K562 (cell line): ENCODE measurements around the gene C12orf42. TPM values are rescaled to one million over a fixed set of nuclear protein-coding genes. Genes with fewer than 3 reads are reported as not detected.

Experiments used
- ATAC-seq: fragments of 200-7000 bp; cut with Tn5 transposase; 3 replicates; pipeline ENCODE4 v1.9.1; 2020; ENCODE audit warnings: moderate library complexity
- BruUV-seq: library from RNA; stranded (reverse); fragments of 400-500 nt; replicated peaks from 2 replicates; lab custom pipeline; 2021; lab: Mats Ljungman, UMichigan
- CTCF ChIA-PET: fragments of 300-600 bp; formaldehyde crosslinking; extraction: SDS; loops from one replicate; lab custom pipeline; 2021; ENCODE audit warnings: low intra/inter-chr PET ratio; lab: Yijun Ruan, JAX
- POLR2A ChIA-PET: fragments of 300-600, 350-650 bp; sonication (Branson Sonifier 250); formaldehyde crosslinking; extraction: SDS; loops from one replicate; lab custom pipeline; 2021; ENCODE audit warnings: antibody characterized with exemption, inconsistent platforms; lab: Yijun Ruan, JAX
- DNase-seq, 4 experiments: peaks; one replicate each; pipeline versions ENCODE4 v3.0.0 to v3.0.0-alpha.2; 2011 to 2018; ENCODE audit warnings: low spot score in 3 of 4, mixed read lengths in 3 of 4; ENCODE audit errors: extremely low read depth in 1 of 4
- FAIRE-seq: peaks from 2 replicates; lab custom pipeline; 2011; peaks lifted over from hg19 to GRCh38; lab: Jason Lieb, UNC
- H2AFZ ChIP-seq: 2 replicates; pipeline ENCODE4 v1.6.0; 2011; ENCODE audit warnings: low read depth, low read length, control low read depth, inconsistent platforms
- H3K27ac ChIP-seq: fragments of 200-600 bp; 3 replicates; pipeline ENCODE4 v1.8.0; 2011; ENCODE audit warnings: low read depth, mild to moderate bottlenecking, control low read depth, inconsistent platforms, low read length, moderate library complexity, mixed read lengths; ENCODE audit errors: extremely low read depth
- H3K27me3 ChIP-seq, 2 experiments: fragments of 300-600 bp in 1 of 2; 2 replicates in 1 of 2; 3 replicates in 1 of 2; pipeline versions ENCODE4 v1.6.0 to v1.8.0; 2011; ENCODE audit warnings: inconsistent platforms in 2 of 2, low read length in 2 of 2, mild to moderate bottlenecking in 1 of 2, mixed read lengths in 1 of 2, moderate library complexity in 1 of 2; ENCODE audit not compliant: control insufficient read depth in 2 of 2, insufficient read depth in 2 of 2
- H3K36me3 ChIP-seq: fragments of 300-600 bp; 3 replicates; pipeline ENCODE4 v1.8.0; 2011; ENCODE audit warnings: mild to moderate bottlenecking, low read length, inconsistent platforms; ENCODE audit not compliant: control insufficient read depth, insufficient read depth
- H3K4me1 ChIP-seq, 2 experiments: fragments of 200-600 bp in 1 of 2; replicated peaks in 1 of 2; 2 replicates in 1 of 2; 3 replicates in 1 of 2; pipeline versions ENCODE4 v1.5.1 to v1.8.0; 2011; ENCODE audit warnings: inconsistent platforms in 2 of 2, low read length in 2 of 2, mild to moderate bottlenecking in 1 of 2, mixed read lengths in 1 of 2, moderate library complexity in 1 of 2; ENCODE audit not compliant: control insufficient read depth in 2 of 2, insufficient read depth in 2 of 2
- H3K4me2 ChIP-seq: 2 replicates; pipeline ENCODE4 v1.6.1; 2011; ENCODE audit warnings: low read length, control low read depth, inconsistent platforms, mixed read lengths; ENCODE audit not compliant: insufficient read depth
- H3K4me3 ChIP-seq: fragments of 200-600 bp; sonication (generic), shearing (Covaris generic); 2 replicates; pipeline ENCODE4 v1.5.1; 2016; ENCODE audit warnings: control low read depth, inconsistent platforms
- H3K79me2 ChIP-seq: fragments of 200-600 bp; 3 replicates; pipeline ENCODE4 v1.8.0; 2011; ENCODE audit warnings: low read length, inconsistent platforms; ENCODE audit not compliant: control insufficient read depth, insufficient read depth
- H3K9ac ChIP-seq, 2 experiments: 2 replicates each; pipeline versions ENCODE4 v1.6.0 to v1.6.1; 2011; ENCODE audit warnings: low read depth in 2 of 2, low read length in 2 of 2, control low read depth in 1 of 2, inconsistent platforms in 1 of 2, mild to moderate bottlenecking in 1 of 2, mixed read lengths in 1 of 2; ENCODE audit not compliant: insufficient read depth in 1 of 2
- H3K9me1 ChIP-seq: one replicate; pipeline ENCODE4 v1.6.0; 2011; ENCODE audit warnings: inconsistent platforms, mild to moderate bottlenecking, low read length, moderate library complexity; ENCODE audit not compliant: control insufficient read depth, insufficient read depth
- H3K9me3 ChIP-seq: replicated peaks from 2 replicates; pipeline ENCODE4 v1.5.1; 2011; ENCODE audit warnings: low read depth, low read length, inconsistent platforms; ENCODE audit not compliant: control insufficient read depth, insufficient read depth
- H4K20me1 ChIP-seq: replicated peaks from 2 replicates; pipeline ENCODE4 v1.6.1; 2011; ENCODE audit warnings: low read length, inconsistent platforms, mixed read lengths; ENCODE audit not compliant: control insufficient read depth, insufficient read depth
- BDP1 ChIP-seq: IDR thresholded peaks from 3 replicates; pipeline ENCODE4 v1.6.1; 2011; ENCODE audit not compliant: insufficient read length, insufficient read depth
- HDAC2 ChIP-seq: fragments of 450-650 bp; IDR thresholded peaks from 2 replicates; pipeline ENCODE4 v1.6.1; 2016; ENCODE audit warnings: mild to moderate bottlenecking
- HNRNPH1 ChIP-seq: fragments of 200-400 bp; formaldehyde crosslinking; optimal IDR thresholded peaks from 2 replicates; pipeline ENCODE3; 2017; ENCODE audit warnings: low read depth, mild to moderate bottlenecking, low read length, moderate library complexity
- ILF3 ChIP-seq: fragments of 450-650 bp; IDR thresholded peaks from 2 replicates; pipeline ENCODE4 v1.6.1; 2018; ENCODE audit warnings: antibody characterized with exemption, mild to moderate bottlenecking, moderate library complexity, borderline replicate concordance
- MECOM ChIP-seq: fragments of 250-450 bp; sonication (Bioruptor Pico); IDR thresholded peaks from 2 replicates; pipeline ENCODE4 v1.8.0; 2022; ENCODE audit warnings: inconsistent platforms
- NR2C1 ChIP-seq, 2 experiments: fragments of 450-650 bp; IDR thresholded peaks; 2 replicates each; pipeline ENCODE4 v1.6.1; 2017; ENCODE audit warnings: mild to moderate bottlenecking in 2 of 2, antibody characterized with exemption in 1 of 2, inconsistent platforms in 1 of 2, missing compliant biosample characterization in 1 of 2, missing genetic modification characterization in 1 of 2
- PHF20 ChIP-seq: fragments of 450-650 bp; IDR thresholded peaks from 2 replicates; pipeline ENCODE4 v1.6.1; 2018; ENCODE audit not compliant: partially characterized antibody
- ZBED1 ChIP-seq: IDR thresholded peaks from 2 replicates; pipeline ENCODE4 v1.6.1; 2014
- ZNF124 ChIP-seq: sonication (generic); formaldehyde crosslinking; IDR thresholded peaks from 2 replicates; pipeline ENCODE4 v1.8.1; 2022; ENCODE audit warnings: missing genetic modification reagents
- WGBS: fragments of 100-300 bp; shearing (Covaris generic); methylation state at CpG from one replicate; pipeline ENCODE4 v1.1.6; 2016; ENCODE audit warnings: low coverage, mixed read lengths; ENCODE audit not compliant: insufficient coverage; ENCODE audit errors: missing lambda C conversion rate; 5-methylcytosine and 5-hydroxymethylcytosine counted together
- in situ Hi-C: fragments of 300-500 bp; cut with MboI; formaldehyde crosslinking; loops from 4 replicates; pipeline ENCODE4 v1.15.0; 2018; ENCODE audit warnings: inconsistent platforms, mixed read lengths
- intact Hi-C: fragments of 100-400 bp; cut with micrococcal nuclease; formaldehyde crosslinking; loops from 2 replicates; pipeline ENCODE4 v1.14.2; 2022
- polyA plus RNA-seq, 8 experiments: library from polyadenylated mRNA; depleted of rRNA in 4 of 8; stranded (reverse) in 5 of 8; unstranded in 3 of 8; fragments of >200 nt; fragmentation: Nextera tagmentation in 2 of 8; fragmentation: Illumina TruSeq in 1 of 8; extraction: Ambion mirVana in 2 of 8; extraction: Trizol in 1 of 8; gene quantifications; 2 replicates each; pipeline versions ENCODE4 v1.2.1 to v1.2.3, GENCODE V29; 2011 to 2014; ENCODE audit warnings: inconsistent platforms in 1 of 8, missing spikeins in 1 of 8
- total RNA-seq, 7 experiments: library from RNA; depleted of rRNA in 6 of 7; stranded (reverse); fragments of >200 nt in 6 of 7; fragmentation: Illumina TruSeq in 2 of 7; extraction: Trizol in 2 of 7; gene quantifications; 2 replicates each; pipeline versions ENCODE4 v1.2.1 to v1.2.3, GENCODE V29; 2011 to 2021; ENCODE audit warnings: low replicate concordance in 1 of 7
- TF ChIP-seq, protein P1 (sequence below): fragments of 250-450 bp; sonication (Bioruptor Pico); IDR thresholded peaks from 2 replicates; pipeline ENCODE4 v1.6.1; 2021; ENCODE audit warnings: mild to moderate bottlenecking

Gene C12orf42
- total and polyA plus RNA-seq, 9 of the 15 experiments (the other 6 are each of a cell fraction or from before 2014, with no cell fraction given): not detected

DNA sequence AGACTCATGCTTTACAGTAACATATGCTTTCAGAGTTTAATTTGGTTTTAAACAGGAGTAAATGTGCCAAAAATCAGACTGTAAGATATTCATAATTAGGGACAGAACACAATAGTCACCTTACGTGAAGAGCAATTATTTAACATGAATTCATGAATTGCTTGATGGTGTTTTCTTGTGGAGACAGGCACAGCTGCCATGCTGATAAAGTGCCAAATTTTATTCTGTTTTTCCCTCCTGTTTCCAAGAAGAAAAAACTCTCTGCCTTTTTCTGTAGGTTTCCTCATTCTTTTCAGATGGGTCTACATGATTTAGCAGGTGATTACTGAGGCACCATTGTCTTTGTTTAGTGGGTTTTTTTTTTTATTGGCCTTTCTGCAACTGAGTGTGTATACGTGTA lies 80.1 kb downstream of the C12orf42 start:
- no peak overlapping the region for H2AFZ ChIP-seq
- no peak overlapping the region for H3K27ac ChIP-seq
- no peaks in the 10 kb centered on the region for H3K79me2 ChIP-seq
- no peak for TF ChIP-seq NR2C1 (IDR thresholded peaks at IDR 0.05)
- no peak for TF ChIP-seq NR2C1 (tag; IDR thresholded peaks at IDR 0.05)
- no peak for TF ChIP-seq BDP1
- no peak for TF ChIP-seq ZBED1
- no peak for TF ChIP-seq ILF3
- TF ChIP-seq MECOM (CRISPR knock-in tag): no peak
- TF ChIP-seq, protein P1, sequence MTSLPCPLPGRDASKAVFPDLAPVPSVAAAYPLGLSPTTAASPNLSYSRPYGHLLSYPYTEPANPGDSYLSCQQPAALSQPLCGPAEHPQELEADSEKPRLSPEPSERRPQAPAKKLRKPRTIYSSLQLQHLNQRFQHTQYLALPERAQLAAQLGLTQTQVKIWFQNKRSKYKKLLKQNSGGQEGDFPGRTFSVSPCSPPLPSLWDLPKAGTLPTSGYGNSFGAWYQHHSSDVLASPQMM (CRISPR knock-in tag): no peak
- TF ChIP-seq HNRNPH1: no peak
- DNase-seq (no peak), ATAC-seq (no peak), FAIRE-seq (no peak)
- no peaks in the 10 kb centered on the region for H4K20me1 ChIP-seq
- H3K9me3 ChIP-seq: no peaks in the 10 kb centered on the region
- CTCF ChIA-PET: no interaction called here
- H3K4me3 ChIP-seq: no peak overlapping the region
- H3K27me3 ChIP-seq: no peaks in the 10 kb centered on the region
- in situ Hi-C loops: no loop called here
- intact Hi-C loops: no loop called here
- no peaks in the 10 kb centered on the region for H3K36me3 ChIP-seq
- no TSS peak for BruUV-seq
- no peak overlapping the region for H3K9ac ChIP-seq
- no peak overlapping the region for H3K4me2 ChIP-seq
- H3K9me1 ChIP-seq: no peaks in the 10 kb centered on the region
- H3K4me1 ChIP-seq: no peaks in the 10 kb centered on the region
- WGBS: 0% methylated on average over 2 of the region's 2 CpGs
- POLR2A ChIA-PET: no interaction called here

DNA sequence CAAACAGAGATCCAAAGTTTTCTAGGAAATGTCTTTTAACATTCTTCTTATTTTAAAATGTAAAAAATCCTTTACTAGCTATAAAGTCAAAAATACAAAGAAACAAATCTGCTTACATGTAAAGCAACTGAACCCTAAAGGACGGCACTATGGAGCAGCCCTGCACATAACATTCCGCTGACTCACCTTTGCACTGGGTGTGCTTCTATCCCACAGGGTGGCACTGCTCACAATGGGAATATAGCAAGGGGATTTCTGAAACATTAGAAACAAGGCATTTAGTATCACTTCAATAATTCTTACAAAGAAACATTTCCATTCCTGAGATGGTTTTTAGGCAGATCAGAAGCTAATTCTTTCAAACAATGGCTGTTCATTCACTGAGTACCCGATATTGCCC lies 94.3 kb downstream of the C12orf42 start:
- BruUV-seq: no TSS peak
- FAIRE-seq (no peak), ATAC-seq (no peak), DNase-seq (no peak)
- Histone ChIP-seq H3K4me1 (no peaks in the 10 kb centered on the region), H3K79me2 (no peaks in the 10 kb centered on the region), H2AFZ (no peak overlapping the region), H3K4me3 (no peak overlapping the region), H3K36me3 (no peaks in the 10 kb centered on the region), H3K9me1 (no peaks in the 10 kb centered on the region), H3K9me3 (no peaks in the 10 kb centered on the region; the same call in 1 of the 2 replicates), H3K27me3 (no peaks in the 10 kb centered on the region), H3K27ac (no peak overlapping the region), H4K20me1 (no peaks in the 10 kb centered on the region), H3K9ac (no peak overlapping the region)
- in situ Hi-C loops (no loop called here), intact Hi-C loops (no loop called here)
- 2% methylated on average over 3 of the region's 3 CpGs for WGBS
- ChIA-PET CTCF (no interaction called here), POLR2A (no interaction called here)
- TF ChIP-seq ZNF124 (CRISPR knock-in tag) (no peak), PHF20 (no peak), HDAC2 (no peak)
- TF ChIP-seq, all 486 proteins: peak for 0
- H3K4me2 ChIP-seq: no peak overlapping the region
